ENCODE measurements around the gene SPATA4.

SPATA4 gene

DNA sequence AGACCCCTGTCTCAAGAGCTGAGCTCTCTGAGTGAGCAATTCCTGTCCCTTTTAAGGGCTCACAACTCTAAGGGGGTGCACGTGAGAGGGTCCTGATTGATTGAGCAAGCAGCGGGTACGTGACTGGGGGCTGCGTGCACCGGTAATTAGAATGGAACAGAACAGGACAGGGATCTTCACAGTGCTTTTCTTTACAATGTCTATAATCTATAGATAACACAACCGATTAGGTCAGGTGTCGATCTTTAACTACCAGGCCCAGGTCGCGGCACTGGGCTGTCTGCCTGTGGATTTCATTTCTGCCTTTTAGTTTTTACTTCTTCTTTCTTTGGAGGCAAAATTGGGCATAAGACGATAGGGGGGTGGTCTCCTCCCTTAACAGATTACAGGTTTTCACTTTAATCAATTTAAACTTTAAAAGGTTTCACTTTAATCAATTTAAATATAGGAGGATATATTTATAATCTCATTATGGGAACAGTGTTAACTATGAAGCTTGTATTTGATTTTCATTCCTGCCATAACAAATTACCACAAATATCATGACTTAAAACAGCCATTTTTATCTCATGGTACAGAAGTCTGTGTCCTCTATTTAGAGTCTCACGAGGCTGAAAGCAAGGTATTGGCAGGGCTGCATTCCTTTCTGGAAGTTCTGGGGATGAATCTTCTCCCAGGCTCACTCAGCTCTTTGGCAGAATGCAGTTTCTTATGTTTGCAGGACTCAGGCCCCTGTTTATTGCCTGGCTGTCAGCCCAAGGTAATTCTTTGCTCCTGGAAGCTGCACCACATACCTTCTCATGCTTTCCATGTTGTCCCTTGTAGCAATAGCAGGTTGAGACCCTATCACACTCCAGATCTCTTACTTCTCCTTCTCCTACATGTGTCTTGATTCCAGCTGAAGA lies 5.2 kb downstream of the SPATA4 start:
- no peak for DNase-seq (ENCODE audit: low spot score)

DNA sequence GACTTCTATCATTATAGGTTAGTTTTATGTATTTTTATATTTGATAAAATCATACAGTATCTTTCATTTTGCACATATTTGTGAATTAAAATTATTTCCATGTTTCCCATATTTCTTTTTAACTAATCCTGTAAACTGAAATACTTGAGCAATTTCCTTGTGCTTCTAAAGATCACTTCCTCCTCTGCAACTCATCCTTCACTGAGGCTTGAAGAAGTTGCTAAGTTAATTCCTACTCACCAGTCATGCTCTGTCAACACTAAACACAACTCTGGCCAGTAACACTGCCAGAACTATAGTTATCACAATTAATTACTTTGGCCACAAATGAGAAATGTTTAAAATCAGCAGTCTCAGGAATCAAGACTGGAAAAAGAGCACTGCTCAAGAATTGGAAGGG lies 6.7 kb downstream of the SPATA4 start:
- DNase-seq (ENCODE audit: low spot score) = no peak

- DNase-seq (ENCODE audit: low spot score) = peak; percentile 77
These were observed 7.8 kb downstream of the SPATA4 start for GRCh38 chr4:176187624-176188023.

GRCh38 chr4:176186671-176187395 lies 8.6 kb downstream of the SPATA4 start:
- no peak for DNase-seq (ENCODE audit: low spot score)

GRCh38 chr4:176186067-176186466 lies 9.3 kb downstream of the SPATA4 start:
- no peak for DNase-seq (ENCODE audit: low spot score)

- DNase-seq (ENCODE audit: low spot score) = peak; percentile 61
These were observed 10.3 kb downstream of the SPATA4 start for GRCh38 chr4:176185051-176185450.

GRCh38 chr4:176163041-176163440 lies 32.3 kb downstream of the SPATA4 start:
- DNase-seq (ENCODE audit: low spot score) = no peak

GRCh38 chr4:176156656-176157055 lies 38.7 kb downstream of the SPATA4 start:
- no peak for DNase-seq (ENCODE audit: low spot score)

GRCh38 chr4:176153124-176153523 lies 42.3 kb downstream of the SPATA4 start:
- no peak for DNase-seq (ENCODE audit: low spot score)

DNA sequence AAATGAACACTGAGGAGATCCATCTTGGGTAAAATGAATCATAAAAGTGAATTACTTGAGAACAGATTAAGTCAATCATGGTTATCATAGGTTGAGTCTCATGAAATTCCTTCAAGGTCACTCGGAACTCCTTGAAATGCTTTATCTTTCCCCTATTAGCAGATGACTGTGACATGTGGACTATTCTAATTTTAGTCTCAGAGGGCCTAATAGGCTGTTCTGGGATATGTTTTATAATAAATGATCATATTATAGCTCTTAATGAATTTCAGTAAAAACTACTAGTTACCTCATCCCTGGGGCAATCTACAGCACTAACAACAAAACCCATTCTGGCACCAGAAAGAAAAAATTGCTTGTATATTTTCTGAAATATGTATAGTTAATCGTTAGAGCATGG lies 44.7 kb downstream of the SPATA4 start:
- no peak for DNase-seq (ENCODE audit: low spot score)

DNA sequence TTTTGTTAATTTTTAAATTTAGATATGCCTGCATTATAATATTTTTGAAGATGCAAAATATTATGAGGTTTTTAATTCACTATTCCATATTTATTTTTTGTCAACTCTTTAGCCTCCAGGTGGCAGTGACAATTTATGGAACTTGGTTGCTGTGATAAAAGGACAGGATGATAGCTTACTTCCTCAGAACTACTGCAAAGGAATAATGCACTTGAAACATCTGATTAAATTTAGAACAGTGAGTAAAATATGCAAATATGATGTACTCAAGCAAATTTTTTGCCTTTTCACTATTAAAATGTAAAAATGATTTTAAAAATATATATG lies 45.1 kb downstream of the SPATA4 start:
- peak; percentile 46 for DNase-seq (ENCODE audit: low spot score)

GRCh38 chr4:176149680-176150355 lies 45.6 kb downstream of the SPATA4 start:
- DNase-seq (ENCODE audit: low spot score) = no peak

DNA sequence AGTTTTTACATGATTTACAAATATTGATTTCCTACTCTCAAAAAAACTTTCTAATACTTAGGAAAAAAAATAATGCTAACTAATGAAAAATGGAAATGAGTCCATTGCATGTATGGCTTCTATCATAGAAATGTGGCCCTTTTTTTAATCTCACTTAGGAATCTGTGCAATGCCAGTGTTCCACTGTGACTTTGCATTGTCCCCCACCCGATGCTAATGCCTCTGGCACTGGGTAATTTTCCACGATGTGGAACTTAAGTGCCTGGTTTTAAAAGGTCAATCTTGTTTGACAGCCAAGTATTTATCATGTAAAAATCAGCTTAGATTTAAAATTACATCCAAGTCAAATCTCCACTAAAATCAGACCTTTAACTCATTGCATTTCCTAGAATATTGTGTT lies 53.1 kb downstream of the SPATA4 start:
- no peak for DNase-seq (ENCODE audit: low spot score)

- no peak for DNase-seq (ENCODE audit: low spot score)
These were observed 55.9 kb downstream of the SPATA4 start for GRCh38 chr4:176139518-176139917.

- peak; percentile 56 for DNase-seq (ENCODE audit: low spot score)
These were observed 57.8 kb downstream of the SPATA4 start for GRCh38 chr4:176137631-176138030.

DNA sequence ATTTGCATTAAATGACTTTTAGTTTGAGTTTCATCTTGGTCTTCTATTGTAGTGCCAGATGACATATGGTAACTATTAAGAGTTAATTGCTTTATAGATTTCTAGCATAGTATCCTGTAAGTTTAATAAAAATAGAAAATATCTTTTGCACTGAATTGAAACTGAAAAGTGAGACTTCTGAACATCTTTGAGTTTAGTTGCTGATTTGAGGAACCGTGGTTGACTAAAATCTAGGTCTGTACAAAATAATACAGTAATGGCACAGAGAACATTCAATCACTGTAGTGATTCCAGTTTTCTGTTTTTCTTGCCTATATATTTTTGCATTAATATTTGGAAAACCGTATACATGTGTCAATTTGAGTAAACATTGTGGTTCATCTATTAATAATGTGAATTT lies 60.7 kb downstream of the SPATA4 start:
- no peak for DNase-seq (ENCODE audit: low spot score)

Data from RKO (cell line).